Effector memory CD4-positive, alpha-beta T cell (primary cell): ENCODE measurements around the gene TNNT1.

ENCODE experiments used
- DNase-seq, 3 donors: peaks; one replicate each; pipeline ENCODE4 v3.0.0-alpha.2; 2020
- H3K27ac ChIP-seq: 2 replicates; pipeline ENCODE4 v1.7.0; 2013; ENCODE audit warnings: mild to moderate bottlenecking, low read length, moderate library complexity; ENCODE audit not compliant: insufficient read depth, poor library complexity, severe bottlenecking
- H3K27me3 ChIP-seq: replicated peaks from 2 replicates; pipeline ENCODE4 v1.7.0; 2013; ENCODE audit warnings: mild to moderate bottlenecking, low read length; ENCODE audit not compliant: insufficient read depth, control insufficient read depth, poor library complexity, severe bottlenecking
- H3K36me3 ChIP-seq: 2 replicates; pipeline ENCODE4 v1.7.0; 2013; ENCODE audit warnings: mild to moderate bottlenecking, low read length, moderate library complexity; ENCODE audit not compliant: control insufficient read depth, insufficient read depth
- H3K4me1 ChIP-seq: 2 replicates; pipeline ENCODE4 v1.7.0; 2013; ENCODE audit warnings: low read length, mild to moderate bottlenecking; ENCODE audit not compliant: control insufficient read depth, insufficient read depth, poor library complexity, severe bottlenecking
- H3K4me3 ChIP-seq: 2 replicates; pipeline ENCODE4 v1.7.0; 2013; ENCODE audit warnings: low read length, low read depth, mild to moderate bottlenecking; ENCODE audit not compliant: insufficient read depth, poor library complexity, severe bottlenecking
- H3K9me3 ChIP-seq: 2 replicates; pipeline ENCODE4 v1.7.0; 2013; ENCODE audit warnings: mild to moderate bottlenecking, low read length, moderate library complexity; ENCODE audit not compliant: control insufficient read depth

TNNT1 gene

DNA sequence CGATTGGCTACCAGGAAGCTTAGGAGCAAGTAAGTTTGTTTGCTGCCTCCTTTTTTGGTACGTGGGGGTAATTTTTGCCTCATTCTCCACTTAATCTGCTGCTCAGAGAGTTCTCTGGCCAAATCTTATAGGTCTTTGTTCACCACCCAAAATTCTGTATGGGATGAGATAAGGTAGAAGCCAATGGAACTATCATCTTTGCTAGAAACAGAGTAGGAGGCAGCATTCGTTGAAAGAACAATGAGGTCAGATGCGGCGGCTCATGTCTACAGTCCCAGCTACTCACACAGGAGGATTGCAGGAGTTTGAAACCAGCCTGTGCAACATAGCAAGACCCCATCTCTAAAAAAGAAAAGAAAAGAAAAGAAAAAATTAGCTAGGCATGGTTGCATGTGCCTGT, 22.4 kb upstream of the TNNT1 start:
- H3K4me3 ChIP-seq = no peak overlapping the region
- no peaks in the 10 kb centered on the region for H3K36me3 ChIP-seq
- no peak overlapping the region for H3K27ac ChIP-seq
- H3K9me3 ChIP-seq = no peaks in the 10 kb centered on the region
- DNase-seq = no peak
- peaks cover 37% of the 10 kb centered on the region for H3K27me3 ChIP-seq
- peaks cover 18% of the 10 kb centered on the region for H3K4me1 ChIP-seq

DNA sequence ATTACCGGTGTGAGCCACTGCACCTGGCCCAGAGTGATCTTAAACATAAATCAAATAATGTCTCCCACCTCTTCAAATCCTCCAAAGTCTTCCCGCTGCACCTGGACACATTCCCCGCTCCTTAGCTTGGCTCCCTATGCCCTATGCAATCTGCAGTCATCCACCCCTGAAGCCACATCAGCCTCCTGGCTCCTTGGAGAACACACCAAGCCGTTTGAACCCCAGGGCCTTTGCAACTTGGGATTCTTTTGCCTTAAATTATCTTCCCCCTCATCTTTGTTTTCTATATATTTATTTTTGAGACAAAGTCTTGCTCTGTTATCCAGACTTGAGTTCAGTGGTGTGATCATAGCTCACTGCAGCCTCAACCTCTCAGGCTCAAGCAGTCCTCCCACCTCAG, 20.1 kb upstream of the TNNT1 start:
- H3K27ac ChIP-seq = no peak overlapping the region
- H3K4me1 ChIP-seq = peaks cover 19% of the 10 kb centered on the region
- no peaks in the 10 kb centered on the region for H3K36me3 ChIP-seq
- H3K27me3 ChIP-seq = peaks cover 34% of the 10 kb centered on the region
- no peaks in the 10 kb centered on the region for H3K9me3 ChIP-seq
- no peak overlapping the region for H3K4me3 ChIP-seq
- no peak for DNase-seq

DNA sequence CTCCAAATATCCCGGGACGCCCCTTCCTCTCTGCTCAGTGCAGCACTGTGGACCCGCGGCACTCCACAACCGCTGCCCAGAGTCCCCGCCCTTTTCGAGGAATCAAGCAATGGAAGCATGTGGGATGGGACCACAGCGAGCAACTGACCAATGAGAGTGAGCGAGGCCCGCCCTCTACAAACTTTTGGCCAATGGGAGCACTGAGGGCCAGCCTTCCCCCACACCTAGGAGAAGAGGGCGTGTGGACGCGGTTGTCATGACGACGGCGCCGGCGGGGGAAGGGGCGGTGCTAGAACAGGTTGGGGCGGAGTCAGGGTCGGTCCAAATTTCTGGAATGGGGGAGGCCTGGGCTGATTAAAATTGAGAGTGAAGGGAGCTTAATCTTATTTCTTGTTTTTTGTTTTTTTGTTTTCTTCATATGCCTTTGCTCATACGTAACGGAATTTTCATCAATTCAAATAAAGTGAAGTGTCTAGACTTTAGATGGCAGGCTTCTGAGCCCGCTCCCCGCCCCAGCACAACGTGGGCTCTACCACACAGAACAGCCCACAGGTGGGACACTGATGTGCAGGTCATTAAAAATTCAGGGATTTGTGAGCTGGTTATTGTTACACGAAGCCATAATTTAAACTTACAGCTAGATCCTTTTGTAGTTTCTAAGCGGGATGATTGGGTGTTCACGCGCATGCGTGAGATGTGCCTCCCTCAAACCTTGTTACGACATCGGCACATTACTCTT, 17.7 kb upstream of the TNNT1 start, which contains the start of gene DNAAF3:
Gene DNAAF3, minus strand, starts transcription at position 84 of the 739 bp plus-strand sequence. CDS start 200 bp downstream, outside the sequence.
- H3K27ac ChIP-seq = no peak within 1 kb of the TSS

DNA sequence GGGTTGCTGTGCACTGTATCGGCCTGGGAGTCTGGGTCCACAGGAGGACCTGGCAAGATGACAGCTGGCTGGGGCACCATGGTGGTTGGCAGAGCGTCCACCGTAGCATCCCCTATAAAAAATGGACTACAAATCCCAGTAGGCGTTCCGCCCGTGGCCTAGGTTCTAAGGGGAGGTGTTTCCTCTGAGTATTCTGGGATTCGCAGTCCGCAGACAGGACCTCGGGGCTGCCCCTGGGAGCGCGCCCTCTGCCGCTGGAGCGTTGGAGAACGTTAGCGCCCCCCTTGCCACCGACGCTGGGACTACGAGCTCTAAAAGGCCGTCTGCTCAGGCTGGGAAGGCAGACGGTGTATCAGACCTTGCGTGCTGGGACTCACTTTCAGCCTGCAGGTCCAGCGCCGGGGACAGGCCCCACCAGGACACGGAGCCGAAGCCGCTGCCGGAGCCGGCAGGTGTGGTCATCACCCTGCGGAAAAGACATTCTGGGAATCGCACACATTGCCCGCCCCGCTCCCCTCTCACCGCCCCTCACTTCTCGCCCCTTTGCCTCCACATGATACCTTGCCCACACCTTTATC, 17.0 kb upstream of the TNNT1 start:
- peaks cover 11% of the 10 kb centered on the region for H3K4me1 ChIP-seq
- no peaks in the 10 kb centered on the region for H3K36me3 ChIP-seq
- H3K27me3 ChIP-seq = peaks cover 35% of the 10 kb centered on the region
- H3K9me3 ChIP-seq = no peaks in the 10 kb centered on the region
- H3K4me3 ChIP-seq = peak overlapping the region; percentile 11
- no peak for DNase-seq
- H3K27ac ChIP-seq = no peak overlapping the region

More for the DNA sequence above, 17.7 kb upstream of the TNNT1 start, which contains the start of gene DNAAF3:
- H3K36me3 ChIP-seq = no peaks in the 10 kb centered on the region
- DNase-seq = peak; percentile 15 to 47 (median 30)
- peaks cover 11% of the 10 kb centered on the region for H3K4me1 ChIP-seq
- H3K4me3 ChIP-seq = peak within 1 kb of the TSS; percentile 11
- H3K27me3 ChIP-seq = peaks cover 28% of the 10 kb centered on the region
- no peaks in the 10 kb centered on the region for H3K9me3 ChIP-seq

DNA sequence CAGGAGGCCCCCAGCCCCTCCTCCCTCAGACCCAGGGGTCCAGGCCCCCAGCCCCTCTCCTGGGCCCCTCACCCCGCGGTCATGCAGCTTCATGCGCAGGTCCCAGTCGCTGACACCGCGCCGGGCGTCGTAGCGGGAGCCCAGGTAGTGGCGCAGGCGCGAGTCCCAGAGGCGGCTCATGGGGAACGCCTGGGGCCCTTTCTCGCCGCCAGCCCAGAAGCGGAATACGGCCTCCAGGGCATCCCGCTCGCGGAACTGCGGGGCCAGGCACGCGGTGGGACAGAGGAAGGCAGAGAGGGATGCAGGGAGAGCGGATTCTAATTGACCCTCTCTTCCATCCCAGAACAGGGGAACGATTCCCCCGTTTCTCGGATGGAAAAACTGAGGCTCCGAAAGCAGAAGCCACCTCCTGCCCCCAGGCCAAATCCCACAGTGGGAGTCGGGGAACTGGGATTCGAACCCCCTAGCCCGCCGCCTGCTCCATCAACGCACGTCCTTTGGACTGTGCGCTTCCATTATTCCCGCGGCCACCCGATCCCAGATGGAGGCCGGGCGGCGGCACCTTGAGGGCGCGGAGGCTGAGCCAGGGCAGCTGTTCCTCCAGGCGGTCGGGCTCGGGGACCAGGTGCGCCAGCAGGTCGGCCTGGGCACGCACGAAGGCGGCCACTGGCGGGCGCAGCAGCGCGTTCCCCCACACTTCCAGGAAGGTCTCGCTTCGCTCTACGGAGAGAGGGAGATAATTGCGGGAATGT, 12.7 kb upstream of the TNNT1 start:
- H3K4me3 ChIP-seq = no peak overlapping the region
- no peak for DNase-seq
- H3K27me3 ChIP-seq = peaks cover 54% of the 10 kb centered on the region
- H3K36me3 ChIP-seq = no peaks in the 10 kb centered on the region
- H3K4me1 ChIP-seq = peaks cover 9% of the 10 kb centered on the region
- H3K9me3 ChIP-seq = no peaks in the 10 kb centered on the region
- H3K27ac ChIP-seq = no peak overlapping the region

DNA sequence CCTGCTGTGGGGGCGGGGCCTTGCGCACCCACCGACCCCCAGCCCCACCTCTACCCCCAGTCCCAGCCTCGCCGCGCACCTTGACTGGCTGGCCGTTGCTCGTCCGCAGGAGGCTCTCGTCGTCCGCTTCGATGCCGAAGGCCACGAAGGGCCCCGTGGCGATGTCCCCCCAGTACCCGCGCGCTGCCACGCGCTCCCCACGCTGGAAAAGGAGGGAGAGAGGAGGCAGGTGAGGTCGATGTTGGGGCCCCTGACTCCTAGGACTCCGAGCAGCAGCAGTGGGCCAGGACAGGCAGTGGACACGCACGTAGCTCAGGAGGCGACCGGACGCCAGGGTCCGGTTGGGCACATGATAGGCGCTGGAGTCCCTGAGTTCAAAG, 12.0 kb upstream of the TNNT1 start:
- no peak overlapping the region for H3K4me3 ChIP-seq
- no peaks in the 10 kb centered on the region for H3K36me3 ChIP-seq
- peaks cover 54% of the 10 kb centered on the region for H3K27me3 ChIP-seq
- no peak overlapping the region for H3K27ac ChIP-seq
- no peaks in the 10 kb centered on the region for H3K9me3 ChIP-seq
- peaks cover 4% of the 10 kb centered on the region for H3K4me1 ChIP-seq
- DNase-seq = no peak

DNA sequence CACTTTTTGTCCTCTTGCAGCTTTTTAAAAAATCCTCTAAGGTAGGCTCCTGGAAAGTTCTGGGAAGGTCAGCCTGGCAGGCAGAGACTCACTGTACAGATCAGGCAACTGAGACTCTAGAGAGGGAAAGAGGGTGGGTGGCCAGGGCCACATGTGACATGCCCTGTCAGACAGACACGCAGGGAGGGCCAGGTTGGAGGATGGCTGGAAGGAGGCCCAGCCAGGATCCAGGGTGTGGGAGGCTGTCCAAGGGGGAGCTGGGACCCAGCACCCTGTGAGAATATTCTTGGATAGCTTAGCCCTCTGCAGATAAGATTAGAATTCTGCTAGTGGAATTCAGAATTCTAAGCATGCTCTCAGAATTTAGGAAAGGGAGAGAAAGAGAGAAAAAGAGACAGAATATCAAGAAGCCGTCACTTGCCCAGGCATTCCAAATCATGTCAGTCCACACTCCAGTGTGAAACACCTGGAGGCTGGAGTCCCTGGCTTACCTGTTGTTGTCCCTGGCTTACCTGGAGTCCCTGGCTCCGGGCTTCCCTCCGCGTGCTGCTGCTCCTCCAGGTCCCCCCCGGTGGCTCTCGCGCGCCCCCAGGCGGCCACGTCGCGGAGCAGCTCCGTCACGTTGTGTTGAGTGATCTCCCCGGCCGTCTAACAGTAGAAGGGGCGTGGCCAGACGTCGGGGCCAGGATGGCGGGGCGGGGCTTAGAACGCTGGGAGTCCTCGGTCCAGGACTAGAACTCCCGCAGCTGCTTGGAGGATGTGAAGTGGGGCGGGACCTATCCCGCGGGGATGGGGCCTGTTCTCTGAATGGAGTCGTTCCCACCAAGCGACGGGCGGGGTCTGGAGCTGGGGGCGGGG, 11.4 kb upstream of the TNNT1 start:
- H3K27me3 ChIP-seq = peaks cover 49% of the 10 kb centered on the region
- H3K9me3 ChIP-seq = no peaks in the 10 kb centered on the region
- peaks cover 3% of the 10 kb centered on the region for H3K4me1 ChIP-seq
- no peak overlapping the region for H3K4me3 ChIP-seq
- no peaks in the 10 kb centered on the region for H3K36me3 ChIP-seq
- DNase-seq = peak; percentile 69 to 74 (median 72)
- no peak overlapping the region for H3K27ac ChIP-seq

DNA sequence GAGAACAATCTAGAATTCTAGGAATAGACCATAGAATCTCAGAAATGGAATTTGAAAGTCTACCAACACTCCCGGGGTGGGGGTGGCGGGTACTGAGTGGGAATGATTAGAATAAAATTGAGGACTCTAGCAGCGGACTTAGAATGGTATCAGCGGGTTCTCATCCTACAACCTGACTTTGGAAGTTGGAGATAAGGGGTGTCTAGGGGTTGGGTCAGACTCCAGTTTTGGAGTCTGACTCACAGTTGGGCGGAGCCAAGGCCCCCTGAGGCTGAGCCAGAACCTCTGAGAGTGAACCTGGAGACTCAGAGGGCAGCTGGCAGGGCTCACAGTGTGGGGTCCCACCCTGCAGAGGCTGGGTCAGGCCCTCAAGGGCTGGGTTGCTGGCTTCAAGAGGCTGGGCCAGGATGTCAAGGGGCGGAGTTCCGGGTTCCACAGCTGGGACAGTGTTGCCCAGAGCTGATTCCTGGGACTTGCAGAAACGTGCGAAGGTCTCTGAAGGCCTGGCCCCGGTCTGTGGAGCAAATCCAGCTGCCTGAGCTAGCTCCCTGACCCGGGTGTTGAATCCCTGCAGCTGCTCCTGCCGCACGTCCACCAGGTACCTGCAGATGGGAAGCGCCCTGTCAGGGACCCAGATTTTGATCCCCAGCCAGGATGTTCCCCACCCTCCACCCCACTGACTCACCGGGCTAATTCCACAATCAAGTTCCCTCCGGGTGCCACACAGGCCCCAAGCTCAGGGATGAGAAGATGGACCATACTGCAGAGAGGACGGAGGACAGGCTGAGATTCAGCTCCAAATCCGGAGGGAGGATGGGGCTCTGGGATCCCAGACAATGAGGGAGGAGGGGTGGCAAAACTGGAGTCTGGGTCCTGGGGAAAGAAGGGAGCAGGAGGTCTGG, 10.1 kb upstream of the TNNT1 start:
- DNase-seq = no peak
- H3K9me3 ChIP-seq = no peaks in the 10 kb centered on the region
- H3K36me3 ChIP-seq = no peaks in the 10 kb centered on the region
- H3K4me3 ChIP-seq = no peak overlapping the region
- H3K27me3 ChIP-seq = peaks cover 48% of the 10 kb centered on the region
- H3K27ac ChIP-seq = no peak overlapping the region
- H3K4me1 ChIP-seq = peaks cover 4% of the 10 kb centered on the region

DNA sequence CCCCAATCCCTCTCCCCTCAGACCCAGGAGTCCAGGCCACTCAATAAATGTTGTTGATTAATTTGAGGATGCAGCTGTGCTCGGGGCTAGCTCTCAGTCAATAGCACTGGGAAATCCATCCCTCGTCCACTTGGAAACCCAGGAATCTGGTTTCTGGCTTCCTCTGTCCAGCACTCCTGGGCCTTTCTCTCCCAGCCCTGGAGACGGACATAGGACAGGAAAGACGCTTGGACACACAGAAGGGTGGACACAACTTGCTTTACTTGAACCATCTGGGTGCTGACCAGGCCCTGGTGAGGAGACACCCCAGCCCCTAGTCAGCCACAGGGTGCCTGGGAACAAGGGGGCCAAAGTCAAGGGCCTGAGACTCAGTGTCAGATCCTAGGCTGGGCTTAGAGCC, 9.4 kb upstream of the TNNT1 start:
- Histone ChIP-seq H3K9me3 (no peaks in the 10 kb centered on the region), H3K27me3 (peaks cover 44% of the 10 kb centered on the region), H3K4me1 (peaks cover 11% of the 10 kb centered on the region)

More for the DNA sequence above, 9.4 kb upstream of the TNNT1 start:
- H3K4me3 ChIP-seq = no peak overlapping the region
- DNase-seq = no peak
- H3K27ac ChIP-seq = no peak overlapping the region
- no peaks in the 10 kb centered on the region for H3K36me3 ChIP-seq
